SH-SY5Y (cell line): Measurements from ENCODE around the gene VIPR2.

Source experiments
- GATA2 ChIP-seq: IDR thresholded peaks from 2 replicates; pipeline ENCODE4 v1.6.1; 2011; ENCODE audit warnings: mild to moderate bottlenecking, low read depth, low read length
- GATA3 ChIP-seq: IDR thresholded peaks from 2 replicates; pipeline ENCODE4 v1.6.1; 2011; ENCODE audit warnings: low read depth, mild to moderate bottlenecking, low read length, moderate library complexity

- TF ChIP-seq GATA3 (no peak), GATA2 (no peak)
Observed at GRCh38 chr7:159027056-159027788, 117.4 kb downstream of the VIPR2 start.
